Skin epidermis (tissue), 12 donors: ENCODE results near the gene IL26.
"Not testable (repeated sequence)": the region's sequence is repeated elsewhere in the genome, so short reads cannot be mapped to it uniquely, and the experiment has no call there.

ENCODE experiments used
- H3K27ac ChIP-seq, 21 experiments: fragments of 200-600 bp; sonication (generic) in 11 of 21; one replicate each; pipeline ENCODE4 v1.5.0; 2020; ENCODE audit warnings: mild to moderate bottlenecking in 3 of 21, inconsistent platforms in 2 of 21, moderate library complexity in 2 of 21
- H3K4me3 ChIP-seq, 7 experiments: fragments of 200-600 bp; sonication (generic) in 2 of 7; one replicate each; pipeline ENCODE4 v1.5.0; 2020; ENCODE audit warnings: inconsistent platforms in 2 of 7, mild to moderate bottlenecking in 2 of 7, moderate library complexity in 1 of 7

Gene IL26

DNA sequence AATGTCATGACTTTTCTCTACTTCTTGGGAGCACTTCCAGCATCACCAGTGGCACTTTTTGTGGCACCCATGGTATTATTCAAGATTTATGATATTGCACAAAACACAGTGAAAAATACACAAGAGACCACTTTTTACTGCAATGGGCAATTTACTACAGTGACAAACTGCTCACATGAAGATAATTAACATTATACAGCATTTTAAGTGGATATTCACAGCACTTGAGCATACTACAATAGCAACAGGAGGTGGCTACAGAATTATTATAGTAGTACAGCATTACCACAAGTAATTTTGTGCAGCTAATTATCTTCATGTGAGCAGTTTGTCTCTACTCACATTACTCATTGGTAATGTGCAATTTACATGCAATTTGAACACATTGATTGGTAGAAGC lies 18.3 kb downstream of the IL26 start:
- Histone ChIP-seq H3K4me3 (no peak overlapping the region), H3K27ac (no peak overlapping the region)

DNA sequence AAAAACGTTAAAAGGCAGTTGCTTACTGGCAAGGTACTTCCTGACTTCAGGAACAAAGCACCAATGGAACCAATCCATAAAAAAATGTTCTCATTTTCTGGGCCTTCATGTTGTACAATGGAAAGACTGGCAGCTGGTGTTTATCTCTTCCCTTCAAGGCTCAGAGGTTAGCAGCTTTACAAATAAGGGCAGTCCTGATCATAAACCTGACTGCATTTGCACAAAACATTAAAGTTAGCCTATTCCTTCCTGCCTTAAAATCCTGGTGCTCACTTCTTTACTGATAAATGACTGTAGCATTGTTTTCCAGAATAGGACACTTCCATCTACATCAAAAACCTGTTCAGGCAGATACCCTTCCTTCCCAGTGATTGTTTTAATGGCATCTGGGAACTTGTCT lies 19.2 kb downstream of the IL26 start:
- Histone ChIP-seq H3K27ac (no peak overlapping the region), H3K4me3 (no peak overlapping the region)

DNA sequence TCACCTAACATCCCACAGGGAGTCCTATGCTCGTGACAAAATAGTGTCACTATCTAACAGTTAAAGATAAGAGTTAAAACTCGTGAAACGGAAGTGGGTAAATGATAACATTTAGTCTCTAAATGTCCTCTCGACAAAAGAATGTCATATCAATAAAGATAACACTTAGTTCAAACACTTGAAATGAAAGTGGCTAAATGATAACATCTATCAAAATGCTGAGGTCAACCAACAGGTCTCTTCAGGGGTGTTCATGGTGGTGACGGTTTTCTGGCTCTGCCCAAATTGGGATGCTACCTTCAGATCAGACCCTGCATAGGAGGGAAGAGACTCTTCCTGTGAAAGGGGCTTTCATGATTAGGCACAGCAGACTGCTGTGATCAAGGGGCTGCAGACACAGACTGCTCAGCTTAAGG lies 22.1 kb downstream of the IL26 start:
- H3K27ac ChIP-seq = no peak overlapping the region
- no peak overlapping the region for H3K4me3 ChIP-seq

DNA sequence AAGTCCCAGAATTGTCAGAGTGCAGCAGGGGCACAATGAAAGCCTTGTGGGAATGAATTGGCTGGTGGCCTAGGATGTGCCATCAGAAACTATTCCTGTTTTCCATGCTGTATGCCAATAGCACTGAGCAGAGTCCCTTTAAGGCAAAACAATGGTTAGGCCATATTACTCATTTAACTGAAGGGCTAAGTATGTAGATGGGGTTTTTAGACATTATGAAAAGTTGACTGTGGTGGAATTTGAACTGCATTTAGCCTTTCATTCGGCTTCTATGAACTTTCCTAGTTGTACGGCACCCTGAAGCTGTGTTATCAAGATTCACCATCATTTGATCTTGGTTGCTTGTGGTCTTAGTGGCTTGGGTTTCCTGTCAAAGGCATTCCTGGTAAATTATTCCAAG lies 24.8 kb downstream of the IL26 start:
- Histone ChIP-seq H3K27ac (no peak overlapping the region), H3K4me3 (no peak overlapping the region)

DNA sequence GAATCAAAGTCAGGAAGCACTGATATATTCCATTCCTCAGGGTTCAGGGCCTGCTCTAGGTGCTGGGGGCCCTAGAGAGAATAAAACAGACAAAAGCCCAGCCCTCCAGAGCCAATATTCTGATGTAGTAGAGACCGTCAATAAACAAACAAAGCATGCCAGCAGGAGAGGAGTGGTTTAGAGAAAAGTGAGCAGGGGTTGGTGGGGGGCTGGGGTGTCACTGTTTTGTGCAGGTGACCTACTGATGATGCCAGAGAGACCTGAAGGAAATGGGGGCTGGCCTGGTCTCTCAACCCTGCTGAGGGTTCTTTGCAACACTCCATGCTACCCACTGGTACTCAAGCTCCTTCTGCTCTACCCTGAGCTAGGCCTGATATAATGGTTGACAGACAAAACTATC lies 26.5 kb downstream of the IL26 start:
- Histone ChIP-seq H3K4me3 (no peak overlapping the region), H3K27ac (no peak overlapping the region)

DNA sequence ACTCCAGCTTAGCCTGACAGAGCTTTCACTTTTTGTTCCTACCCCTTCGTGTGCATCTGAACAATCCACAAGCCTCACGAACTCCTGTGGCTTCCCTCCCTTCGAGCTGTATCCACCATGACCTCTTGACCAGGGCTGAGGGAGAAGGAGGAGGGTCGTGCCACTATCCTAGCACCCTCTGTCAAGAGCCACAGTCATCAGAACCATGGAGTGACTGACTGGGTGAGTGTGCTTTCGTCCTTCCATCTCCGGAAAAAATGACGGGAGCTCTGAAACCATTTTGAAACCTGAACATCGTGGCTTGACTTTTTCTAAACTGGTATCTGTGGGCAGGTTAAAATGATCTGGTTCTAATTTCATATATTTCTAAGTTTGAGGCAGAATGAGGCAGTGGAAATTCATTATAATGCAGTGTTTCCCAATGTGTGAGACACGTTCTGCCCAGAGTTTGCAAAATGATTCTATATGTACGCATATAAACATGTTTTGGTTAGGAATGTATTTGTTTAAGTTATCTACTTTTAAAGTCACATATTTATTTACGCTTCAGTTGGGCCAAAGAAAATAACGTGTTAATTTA lies 27.0 kb downstream of the IL26 start:
- Histone ChIP-seq H3K27ac (peak overlapping the region in 1 of 21 experiments; percentile 42), H3K4me3 (no peak overlapping the region)

DNA sequence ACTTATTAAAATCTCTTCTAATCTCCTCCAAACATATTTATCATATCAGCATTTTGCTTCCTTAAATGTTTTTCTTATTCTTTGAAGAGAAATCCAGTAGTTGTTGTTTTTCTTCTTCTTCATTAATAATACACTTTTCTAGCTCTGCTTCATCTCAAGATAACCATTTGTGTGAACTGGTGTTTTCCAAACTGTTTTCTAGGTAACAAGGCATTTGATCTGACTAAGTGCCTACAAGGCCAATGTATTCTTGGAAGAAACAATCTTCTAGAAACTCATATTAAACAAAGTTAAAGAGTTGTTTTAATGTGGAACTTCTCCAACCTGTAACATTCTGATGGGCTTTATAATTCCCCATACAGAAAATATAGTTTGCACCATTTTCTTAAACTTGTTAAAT lies 35.3 kb downstream of the IL26 start:
- H3K4me3 ChIP-seq = no peak overlapping the region
- H3K27ac ChIP-seq = no peak overlapping the region

DNA sequence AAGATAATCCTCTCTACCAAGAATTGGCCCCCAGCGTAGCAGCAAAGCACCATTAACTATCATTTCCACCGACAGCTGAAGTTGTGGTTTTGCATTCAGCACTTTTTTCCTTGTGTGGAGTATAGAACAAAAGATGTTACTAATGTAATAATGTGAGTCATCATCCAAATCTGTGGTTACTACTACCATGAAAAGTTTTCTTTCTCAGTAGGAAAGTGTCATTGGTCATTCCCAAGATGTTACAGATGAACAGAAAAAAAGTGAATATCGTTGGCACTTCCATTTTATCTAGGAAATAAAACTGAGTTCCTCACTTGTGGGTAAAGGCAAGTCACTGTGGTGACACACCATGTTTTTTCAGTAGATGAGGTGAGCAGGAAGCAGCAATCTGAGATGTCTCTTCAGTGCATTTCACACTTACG lies 35.8 kb downstream of the IL26 start:
- Histone ChIP-seq H3K4me3 (no peak overlapping the region), H3K27ac (no peak overlapping the region)

DNA sequence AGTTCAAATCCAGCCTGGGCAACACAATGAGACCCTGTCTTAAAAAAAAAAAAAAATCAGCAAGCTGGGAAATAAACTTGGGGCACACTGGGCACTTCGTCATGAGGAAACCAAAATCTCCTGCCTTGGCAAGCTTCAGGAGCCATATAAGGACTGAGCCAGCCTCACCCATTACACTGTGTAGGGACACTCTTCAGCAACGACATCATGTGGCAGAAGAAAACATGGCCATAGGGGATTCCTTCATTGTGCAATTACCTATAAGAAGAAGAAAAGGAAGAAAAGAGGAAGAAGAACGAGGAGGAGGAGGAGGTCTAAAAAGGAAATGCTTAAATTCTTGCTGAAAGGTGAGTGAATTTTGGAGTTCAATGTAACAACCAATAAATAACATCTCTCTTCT lies 40.0 kb downstream of the IL26 start:
- Histone ChIP-seq H3K27ac (no peak overlapping the region), H3K4me3 (no peak overlapping the region)

DNA sequence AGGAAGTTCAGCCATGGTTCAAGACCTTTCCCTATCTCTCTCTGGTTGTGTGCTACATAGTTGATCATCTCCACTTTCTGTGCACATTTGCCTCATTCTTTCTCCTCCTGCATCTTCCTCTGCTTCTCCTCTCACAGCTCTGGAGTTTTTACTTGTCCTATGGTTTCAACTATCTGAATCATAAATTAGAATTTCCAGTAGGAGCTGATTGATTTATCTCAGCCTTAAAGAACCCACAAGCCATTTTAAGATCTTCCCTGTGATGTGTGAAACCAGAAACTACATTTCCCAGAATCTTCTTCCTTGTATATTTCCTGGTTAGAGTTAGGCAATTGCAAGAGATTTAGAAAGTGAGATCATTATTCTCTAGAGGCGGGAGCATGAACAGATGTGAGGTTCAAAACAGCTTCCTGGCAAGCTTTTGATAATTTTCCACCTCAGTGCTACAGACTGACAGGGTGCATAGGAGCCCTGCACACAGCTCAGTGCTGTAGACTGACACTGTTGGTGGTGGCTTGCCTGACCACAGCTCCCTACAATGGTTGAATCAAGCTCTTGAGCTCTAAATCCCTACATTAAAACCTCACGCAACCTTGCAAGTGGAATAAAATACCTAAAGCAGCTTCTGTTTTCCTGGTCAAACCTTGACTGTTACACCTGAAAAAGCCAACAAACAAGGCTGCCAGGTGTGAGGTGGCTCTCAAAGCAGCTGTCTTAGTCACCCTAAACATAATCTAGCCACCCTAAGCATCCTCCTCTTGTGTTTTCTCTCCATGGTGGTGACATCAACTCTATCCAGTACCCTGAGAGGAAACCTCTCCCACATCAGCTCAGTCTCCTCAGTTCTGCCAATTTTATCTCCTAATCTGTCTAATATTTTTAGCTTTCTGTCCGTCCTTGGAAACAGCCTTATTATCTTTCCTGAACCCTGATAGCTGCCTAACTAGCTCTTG lies 44.5 kb downstream of the IL26 start:
- Histone ChIP-seq H3K27ac (peak overlapping the region in 2 of 21 experiments; percentile 14 to 23), H3K4me3 (no peak overlapping the region)

DNA sequence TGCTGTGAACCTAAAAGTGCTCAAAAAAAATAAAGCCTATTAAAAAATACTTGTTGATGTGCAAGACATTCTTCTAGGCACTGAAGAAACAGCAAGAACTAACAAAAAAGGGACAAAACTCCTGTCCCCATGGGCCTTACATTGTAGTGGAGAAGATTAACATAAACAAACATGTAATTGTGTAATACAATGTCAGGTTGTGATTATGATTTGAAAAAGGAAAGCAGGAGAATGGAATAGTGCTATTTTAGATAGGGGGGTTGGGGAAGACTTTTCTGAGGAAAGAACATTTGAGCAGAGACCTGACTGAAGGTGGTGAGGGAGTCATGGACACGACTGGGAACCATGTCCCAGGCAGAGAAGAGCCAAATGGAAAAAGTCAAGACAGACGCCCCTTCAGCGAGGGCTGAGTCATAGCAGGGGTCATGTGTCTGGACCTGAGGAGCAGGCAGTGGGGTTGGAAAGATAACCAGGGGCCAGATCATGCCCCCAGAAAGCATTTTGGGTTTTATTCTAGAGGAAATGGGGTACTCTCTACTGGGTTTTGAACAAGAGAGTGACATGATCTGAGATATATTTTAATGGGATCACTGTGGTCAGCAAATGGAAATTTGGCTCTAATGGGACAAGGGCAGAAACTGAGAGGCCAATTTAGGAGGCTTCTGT lies 46.7 kb downstream of the IL26 start:
- no peak overlapping the region for H3K27ac ChIP-seq
- H3K4me3 ChIP-seq = no peak overlapping the region

DNA sequence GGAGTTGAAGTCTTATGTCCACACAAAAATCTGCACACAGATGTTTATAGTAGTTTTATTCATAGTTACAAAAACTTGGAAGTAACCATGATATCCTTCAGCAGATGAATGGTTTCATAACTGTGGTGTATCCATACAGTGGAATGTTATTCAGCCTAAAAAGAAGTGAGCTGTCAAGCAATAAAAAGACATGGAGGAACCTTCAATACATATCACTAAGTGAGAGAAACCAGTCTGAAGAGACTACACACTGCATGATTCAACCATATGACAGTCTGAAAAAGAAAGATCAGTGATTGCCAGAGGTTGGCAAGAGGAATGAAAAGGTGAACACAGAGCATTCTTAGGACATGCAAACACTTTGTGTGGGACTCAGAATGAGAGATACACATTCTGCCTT lies 47.4 kb downstream of the IL26 start:
- no peak overlapping the region for H3K27ac ChIP-seq

DNA sequence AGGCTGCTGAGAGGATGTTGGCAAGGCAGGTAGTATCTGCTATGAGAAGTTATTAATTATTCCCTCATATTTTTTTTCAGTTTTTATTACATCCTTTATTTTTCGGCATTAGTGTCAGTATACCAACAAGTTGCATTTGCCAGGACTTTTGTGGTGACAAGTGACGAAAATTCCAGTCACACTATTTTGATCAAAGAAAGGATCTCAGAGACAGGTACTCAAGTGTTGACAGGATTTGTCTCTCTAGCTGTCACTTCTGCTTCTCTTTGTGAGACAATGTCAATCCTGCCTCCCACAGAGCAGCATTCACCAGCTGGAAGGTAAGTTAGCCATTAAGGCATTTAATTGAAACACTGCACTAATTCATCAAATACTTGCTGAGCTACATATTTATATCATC lies 48.0 kb downstream of the IL26 start:
- no peak overlapping the region for H3K4me3 ChIP-seq
- no peak overlapping the region for H3K27ac ChIP-seq

More for the DNA sequence above, 47.4 kb downstream of the IL26 start:
- no peak overlapping the region for H3K4me3 ChIP-seq

DNA sequence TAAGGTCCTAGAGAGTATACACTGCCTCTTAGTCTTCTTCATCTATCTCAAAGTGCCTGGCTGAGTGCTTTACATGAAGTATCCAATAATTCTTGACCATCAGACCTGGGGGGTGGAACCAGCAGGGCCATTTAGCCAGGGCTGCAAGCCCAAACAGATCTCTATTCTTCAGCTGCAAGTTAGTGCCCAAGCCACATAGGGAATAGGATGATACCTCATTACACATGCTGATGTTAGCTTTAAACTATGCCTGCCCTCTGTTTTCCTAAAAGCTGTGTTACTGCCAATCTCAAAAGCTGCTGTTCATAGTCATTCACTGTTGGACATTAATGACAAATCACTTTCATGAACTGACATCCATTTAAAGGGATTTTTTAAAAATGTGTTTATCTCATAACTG lies 49.4 kb downstream of the IL26 start:
- Histone ChIP-seq H3K27ac (peak overlapping the region in 2 of 21 experiments; percentile 51 to 53), H3K4me3 (no peak overlapping the region)

DNA sequence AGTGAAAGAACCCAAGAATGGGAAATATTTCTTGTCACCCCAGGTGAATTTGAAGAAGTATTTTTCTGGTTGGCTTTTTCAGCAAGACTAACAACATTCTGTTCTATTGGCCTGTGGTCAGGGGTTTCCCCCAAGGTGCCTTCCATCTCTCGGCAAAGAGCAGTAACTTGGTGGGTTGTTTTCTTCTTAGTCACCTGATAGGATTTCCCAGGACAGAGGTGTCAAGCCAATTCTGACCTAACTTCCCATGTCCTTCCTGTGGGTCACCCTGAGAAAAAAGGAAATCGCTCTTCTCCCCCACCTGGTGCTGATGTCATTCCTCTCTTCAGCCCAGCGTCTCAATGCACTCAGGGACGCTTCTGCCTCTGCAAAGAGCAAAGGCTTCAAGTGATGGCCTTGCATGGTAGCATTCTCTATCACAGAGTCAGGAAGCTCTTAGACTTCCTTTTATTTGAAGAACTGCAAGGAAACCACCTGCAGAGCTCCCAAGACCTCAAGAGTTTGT lies 50.0 kb downstream of the IL26 start:
- peak overlapping the region in 3 of 21 experiments; percentile 46 to 53 (median 51) for H3K27ac ChIP-seq
- no peak overlapping the region for H3K4me3 ChIP-seq

DNA sequence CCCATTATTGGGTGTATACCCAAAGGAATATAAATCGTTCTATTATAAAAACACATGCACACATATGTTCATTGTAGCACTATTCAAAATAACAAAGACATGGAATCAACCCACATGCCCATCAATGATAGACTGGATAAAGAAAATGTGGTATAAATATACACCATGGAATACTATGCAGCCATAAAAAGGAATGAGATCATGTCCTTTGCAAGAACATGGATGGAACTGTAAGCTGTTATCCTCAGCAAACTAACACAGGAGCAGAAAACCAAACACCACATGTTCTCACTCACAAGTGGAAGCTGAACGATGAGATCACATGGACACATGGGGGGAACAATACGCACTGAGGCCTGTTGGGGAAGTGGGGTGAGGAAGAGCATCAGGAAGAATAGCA lies 50.8 kb downstream of the IL26 start:
- not testable (repeated sequence) for H3K27ac ChIP-seq, H3K4me3 ChIP-seq

DNA sequence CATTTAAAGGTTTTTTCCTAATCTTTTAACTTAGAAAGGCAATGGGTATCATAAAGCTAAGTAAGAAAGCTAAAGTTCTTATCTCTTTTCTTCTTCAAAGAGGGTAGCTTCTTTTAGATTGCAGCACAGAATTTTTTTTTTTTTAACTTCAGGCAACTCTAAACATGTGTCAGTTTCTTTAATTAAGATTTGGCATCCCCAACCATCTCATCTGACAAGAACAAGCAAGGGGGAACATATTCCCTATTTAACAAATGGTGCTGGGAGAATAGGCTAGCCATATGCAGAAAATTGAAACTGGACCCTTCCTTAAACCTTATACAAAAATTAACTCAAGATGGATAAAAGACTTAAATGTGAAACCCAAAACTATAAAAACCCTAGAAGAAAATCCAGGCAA lies 51.8 kb downstream of the IL26 start:
- H3K4me3 ChIP-seq = no peak overlapping the region
- H3K27ac ChIP-seq = no peak overlapping the region

DNA sequence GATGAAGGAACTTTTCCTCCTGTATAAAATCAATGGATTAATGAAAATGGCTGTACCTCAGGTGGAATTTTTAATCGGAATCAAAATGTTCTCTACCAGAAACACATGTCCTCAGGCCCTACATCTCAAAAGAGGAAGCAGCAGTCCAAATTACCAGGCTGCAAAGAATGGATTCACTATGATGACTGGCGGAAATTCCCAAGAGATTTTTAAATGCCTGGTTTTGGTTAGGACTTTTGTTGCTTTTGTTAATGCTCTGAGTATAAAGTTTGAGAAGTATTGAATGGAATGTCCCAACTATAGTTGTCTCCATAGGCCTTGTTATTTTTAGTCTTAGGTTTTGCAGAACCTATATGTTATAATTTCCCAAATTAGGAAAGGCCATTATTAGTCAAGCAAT lies 54.9 kb downstream of the IL26 start:
- Histone ChIP-seq H3K27ac (no peak overlapping the region), H3K4me3 (no peak overlapping the region)

DNA sequence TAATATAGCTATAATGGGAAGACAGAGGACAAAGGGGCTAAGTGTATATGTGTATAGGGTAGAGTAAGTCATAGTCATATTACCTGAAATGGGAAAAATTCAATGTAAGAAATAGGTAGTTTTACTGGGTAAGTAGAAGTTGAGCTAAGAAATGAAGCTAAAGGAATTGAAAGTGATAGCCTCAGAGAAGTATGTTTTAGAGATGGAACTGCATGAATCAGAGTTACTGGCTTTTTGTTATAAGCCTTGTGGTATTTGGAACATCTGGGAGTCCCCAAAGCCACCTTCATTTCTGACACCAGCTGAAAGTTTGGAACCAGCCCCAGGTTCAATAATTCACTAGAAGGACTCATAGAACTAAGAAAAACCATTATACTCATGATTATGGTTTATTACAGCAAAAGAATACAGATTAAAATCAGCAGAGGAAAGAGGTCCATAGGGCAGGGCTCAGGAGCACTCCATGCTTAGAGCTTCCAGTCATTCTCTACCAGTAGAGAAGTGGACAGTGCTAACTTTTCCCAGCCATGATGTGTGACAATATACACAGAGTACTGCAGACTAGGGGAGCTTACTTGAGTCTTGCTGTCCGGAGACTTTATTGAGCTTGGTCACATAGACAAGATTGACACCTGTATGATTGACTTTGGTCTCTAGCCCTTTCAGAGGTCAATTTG lies 56.3 kb downstream of the IL26 start:
- Histone ChIP-seq H3K27ac (no peak overlapping the region), H3K4me3 (no peak overlapping the region)

DNA sequence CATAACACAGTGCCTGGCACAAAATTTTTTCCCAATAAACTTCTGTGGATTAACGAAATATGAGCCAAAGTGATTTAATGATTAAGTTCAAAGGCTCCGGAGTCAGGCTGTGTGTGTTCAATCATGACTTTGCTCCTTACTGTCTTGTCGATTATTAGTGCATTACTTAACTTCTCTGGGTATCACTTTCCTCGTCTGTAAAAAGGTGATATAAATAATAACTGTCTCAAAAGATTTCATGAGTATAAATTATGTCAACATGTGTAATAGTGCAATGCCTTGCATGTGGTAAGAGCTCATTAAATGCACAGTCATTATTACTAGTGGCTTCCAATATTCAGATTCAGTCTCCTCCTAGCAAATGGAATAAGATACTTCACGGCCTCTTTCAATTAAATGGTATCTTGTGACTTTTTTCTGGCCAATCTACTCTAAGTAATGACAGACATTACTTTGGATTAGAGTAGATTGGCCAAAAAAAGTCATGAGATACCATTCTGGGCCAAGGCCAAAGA lies 59.2 kb downstream of the IL26 start:
- Histone ChIP-seq H3K4me3 (no peak overlapping the region), H3K27ac (no peak overlapping the region)
